Upper lobe of left lung (tissue), 6 donors: ENCODE results near the gene ALDH18A1. TPM values are rescaled to one million over a fixed set of nuclear protein-coding genes. Genes with fewer than 3 reads are reported as not detected.

Experiments
- ATAC-seq, 2 donors: fragments of 200-7000 bp; cut with Tn5 transposase; one replicate each; pipeline ENCODE4 v1.9.1; 2022; ENCODE audit warnings: mild to moderate bottlenecking in 2 of 2, moderate library complexity in 2 of 2; ENCODE audit not compliant: low FRiP score in 2 of 2
- DNase-seq, 2 donors: peaks; one replicate each; pipeline ENCODE4 v3.0.0-alpha.2; 2019 to 2020
- H3K27ac ChIP-seq, 4 donors: fragments of 200-600 bp; sonication (generic); one replicate each; pipeline ENCODE4 v1.5.1; 2016 to 2019
- H3K27me3 ChIP-seq, 4 donors: fragments of 200-600 bp; sonication (generic); one replicate each; pipeline ENCODE4 v1.5.1; 2017 to 2019
- H3K36me3 ChIP-seq, 4 donors: fragments of 200-600 bp; sonication (generic); one replicate each; pipeline ENCODE4 v1.5.1; 2016 to 2019
- H3K4me1 ChIP-seq, 4 donors: fragments of 200-600 bp; sonication (generic); one replicate each; pipeline ENCODE4 v1.5.1; 2018 to 2019
- H3K4me3 ChIP-seq, 4 donors: fragments of 200-600 bp; sonication (generic); one replicate each; pipeline ENCODE4 v1.5.1; 2017 to 2019; ENCODE audit warnings: mild to moderate bottlenecking in 2 of 4, moderate library complexity in 1 of 4
- H3K9me3 ChIP-seq, 4 donors: fragments of 200-600 bp; sonication (generic); one replicate each; pipeline ENCODE4 v1.5.1; 2018 to 2019
- CTCF ChIP-seq, 6 experiments: fragments of 450-650 bp in 4 of 6; fragments of 200-600 bp in 2 of 6; sonication (generic) in 2 of 6; IDR thresholded peaks; one replicate each; pipeline ENCODE4 v1.5.1; 2016 to 2019; ENCODE audit warnings: antibody characterized with exemption in 6 of 6
- EP300 ChIP-seq, 4 donors: sonication (generic); formaldehyde crosslinking; IDR thresholded peaks; one replicate each; pipeline ENCODE4 v1.5.1; 2017; ENCODE audit warnings: antibody characterized with exemption in 4 of 4, control low read depth in 2 of 4
- POLR2A ChIP-seq, 4 donors: fragments of 450-650 bp; IDR thresholded peaks; one replicate each; pipeline ENCODE4 v1.5.1; 2016 to 2017; ENCODE audit warnings: antibody characterized with exemption in 4 of 4, mild to moderate bottlenecking in 2 of 4
- POLR2AphosphoS5 ChIP-seq, 2 donors: sonication (generic); formaldehyde crosslinking; IDR thresholded peaks; one replicate each; pipeline ENCODE4 v1.5.1; 2017; ENCODE audit warnings: antibody characterized with exemption in 2 of 2
- WGBS, 2 donors: methylation state at CpG; one replicate each; pipeline ENCODE4 v1.1.5; 2017 to 2018; 5-methylcytosine and 5-hydroxymethylcytosine counted together
- total RNA-seq, 6 donors: library from RNA; depleted of rRNA in 4 of 6; stranded (reverse); fragments of >200 nt in 4 of 6; gene quantifications; one replicate each; pipeline versions ENCODE4 v1.1.0 to v1.2.1, GENCODE V29; 2016 to 2021
- donor health status: DM: no; HTN: no; CAD: no; lungs with moderate emphysema.
- donor health status: DM: no; HTN: yes; CAD: no; lungs with severe emphysema.

ALDH18A1 gene
- total RNA-seq, 6 donors from 2014 or later: 7.0 to 32.6 (median 22.7) TPM

DNA sequence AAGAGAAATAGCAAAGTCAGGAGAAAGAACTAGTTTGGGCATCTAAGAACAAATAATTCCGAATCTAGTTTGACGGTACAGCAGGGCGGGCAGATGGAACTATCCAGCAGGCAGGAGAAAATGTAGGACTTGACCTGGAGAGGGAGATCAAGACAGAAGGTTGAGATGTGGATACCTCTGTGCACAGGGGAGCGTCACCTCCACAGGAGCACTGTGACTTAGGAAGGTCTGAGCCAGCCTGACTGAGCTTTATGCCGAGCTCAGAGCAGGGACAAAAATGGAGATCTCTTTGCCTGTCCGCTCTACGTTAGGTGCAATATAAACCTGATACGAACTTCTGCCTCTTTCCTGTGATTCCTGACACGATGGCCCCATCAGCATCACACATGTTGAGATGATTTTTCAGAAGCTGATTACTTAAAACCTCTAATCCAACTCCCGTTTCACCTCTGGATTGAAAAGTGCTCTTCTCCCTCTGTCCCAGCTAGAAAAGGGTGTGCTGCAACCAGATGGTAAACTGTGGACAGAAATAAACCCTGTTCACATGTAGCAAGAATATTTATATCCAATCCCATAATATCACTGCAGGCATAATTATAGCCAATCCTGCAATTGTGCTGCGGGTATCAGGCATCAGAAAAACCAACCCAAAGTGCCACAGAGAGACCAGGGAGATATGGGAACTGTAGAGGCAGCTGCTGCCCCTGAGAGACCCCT is 81.7 kb downstream of the ALDH18A1 start:
- no peak for TF ChIP-seq POLR2AphosphoS5 (IDR thresholded peaks at IDR 0.05)
- Histone ChIP-seq H3K4me1 (peaks cover 4 to 11% (median 6%) of the 10 kb centered on the region in 4 donors), H3K27ac (no peak overlapping the region), H3K36me3 (no peaks in the 10 kb centered on the region), H3K27me3 (no peaks in the 10 kb centered on the region), H3K9me3 (no peaks in the 10 kb centered on the region), H3K4me3 (no peak overlapping the region)
- no peak for DNase-seq
- 86 to 89% methylated on average over 11 of the region's 11 CpGs for WGBS, 2 donors
- ATAC-seq: no peak

GRCh38 chr10:95573964-95574604 is 82.4 kb downstream of the ALDH18A1 start:
- no peak for ATAC-seq
- DNase-seq: no peak
- no peak overlapping the region for H3K27ac ChIP-seq
- WGBS, 2 donors: 91 to 92% methylated on average over 6 of the region's 6 CpGs
- peaks cover 0 to 4% (median 0%) of the 10 kb centered on the region in 4 donors for H3K4me1 ChIP-seq
- no peak for TF ChIP-seq POLR2AphosphoS5 (IDR thresholded peaks at IDR 0.05)
- H3K4me3 ChIP-seq: no peak overlapping the region
- H3K36me3 ChIP-seq: no peaks in the 10 kb centered on the region
- no peaks in the 10 kb centered on the region for H3K27me3 ChIP-seq
- no peaks in the 10 kb centered on the region for H3K9me3 ChIP-seq

- DNase-seq: no peak
- WGBS, 2 donors: 84 to 92% methylated on average over 3 of the region's 3 CpGs
- H3K4me3 ChIP-seq: no peak overlapping the region
- H3K27me3 ChIP-seq: no peaks in the 10 kb centered on the region
- H3K9me3 ChIP-seq: no peaks in the 10 kb centered on the region
- H3K4me1 ChIP-seq: no peaks in the 10 kb centered on the region
- H3K36me3 ChIP-seq: no peaks in the 10 kb centered on the region
- TF ChIP-seq EP300 (IDR thresholded peaks at IDR 0.05) (no peak), POLR2AphosphoS5 (IDR thresholded peaks at IDR 0.05) (no peak), CTCF (IDR thresholded peaks at IDR 0.05) (no peak), POLR2A (IDR thresholded peaks at IDR 0.05) (no peak)
- no peak for ATAC-seq
- H3K27ac ChIP-seq: no peak overlapping the region
Measured at GRCh38 chr10:95573527-95573926, 83.0 kb downstream of the ALDH18A1 start.

- no peak overlapping the region for H3K4me3 ChIP-seq
- H3K36me3 ChIP-seq: no peaks in the 10 kb centered on the region
- 70 to 82% methylated on average over 7 of the region's 7 CpGs for WGBS, 2 donors
- H3K4me1 ChIP-seq: peaks cover 0 to 10% (median 6%) of the 10 kb centered on the region in 4 donors
- DNase-seq: no peak
- no peak for ATAC-seq
- no peak overlapping the region for H3K27ac ChIP-seq
- H3K9me3 ChIP-seq: no peaks in the 10 kb centered on the region
- no peaks in the 10 kb centered on the region for H3K27me3 ChIP-seq
- TF ChIP-seq POLR2AphosphoS5 (IDR thresholded peaks at IDR 0.05) (no peak), EP300 (IDR thresholded peaks at IDR 0.05) (no peak), POLR2A (IDR thresholded peaks at IDR 0.05) (no peak), CTCF (IDR thresholded peaks at IDR 0.05) (no peak)
Measured at GRCh38 chr10:95572131-95572820, 84.2 kb downstream of the ALDH18A1 start.

DNA sequence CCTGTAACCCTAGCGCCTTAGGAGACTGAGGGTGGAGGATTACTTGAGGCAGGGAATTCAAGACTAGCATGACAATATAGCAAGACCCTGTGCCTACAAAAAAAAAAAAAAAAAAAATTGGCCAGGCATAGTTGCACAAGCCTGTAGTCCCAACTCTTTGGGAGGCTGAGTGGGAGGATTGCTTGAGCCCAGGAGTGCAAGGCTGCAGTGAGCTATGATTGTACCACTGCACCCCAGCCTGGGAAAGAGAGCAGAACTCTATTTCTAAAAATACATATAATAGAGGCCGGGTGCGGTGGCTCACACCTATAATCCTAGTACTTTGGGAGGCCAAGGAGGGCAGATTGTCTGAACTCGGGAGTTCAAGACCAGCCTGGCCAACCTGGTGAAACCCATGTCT is 85.1 kb downstream of the ALDH18A1 start:
- Histone ChIP-seq H3K4me1 (peaks cover 0 to 10% (median 6%) of the 10 kb centered on the region in 4 donors), H3K9me3 (no peaks in the 10 kb centered on the region), H3K27ac (no peak overlapping the region), H3K27me3 (no peaks in the 10 kb centered on the region), H3K36me3 (no peaks in the 10 kb centered on the region), H3K4me3 (no peak overlapping the region)
- no peak for DNase-seq
- 93 to 94% methylated on average over 4 of the region's 4 CpGs for WGBS, 2 donors
- no peak for ATAC-seq
- TF ChIP-seq EP300 (IDR thresholded peaks at IDR 0.05) (no peak), CTCF (IDR thresholded peaks at IDR 0.05) (no peak)
